Measurements from ENCODE around the gene CCDC28B.

GRCh38 chr1:32216566-32216965 lies 16.2 kb downstream of the CCDC28B start:
- TF ChIP-seq CREB1 (IDR thresholded peaks at IDR 0.05; ENCODE audit: low read depth): no peak
- TF ChIP-seq REST (IDR thresholded peaks at IDR 0.05; ENCODE audit: low read depth): no peak
- TF ChIP-seq TEAD4 (IDR thresholded peaks at IDR 0.05): no peak
- no peak for TF ChIP-seq YY1 (IDR thresholded peaks at IDR 0.05; ENCODE audit: low read depth)
- no peak for TF ChIP-seq CEBPB (IDR thresholded peaks at IDR 0.05)
- TF ChIP-seq EP300 (IDR thresholded peaks at IDR 0.05; ENCODE audit: borderline replicate concordance): no peak
- no peak for TF ChIP-seq USF1 (IDR thresholded peaks at IDR 0.05)
- TF ChIP-seq FOXM1 (IDR thresholded peaks at IDR 0.05; ENCODE audit: borderline replicate concordance, low read depth): no peak
- TF ChIP-seq TCF12 (IDR thresholded peaks at IDR 0.05; ENCODE audit: low read depth): no peak
